IMR-90 (cell line): ENCODE measurements around the gene RTP5. TPM values are rescaled to one million over a fixed set of nuclear protein-coding genes. Genes with fewer than 3 reads are reported as not detected.
"Not testable (repeated sequence)": the region's sequence is repeated elsewhere in the genome, so short reads cannot be mapped to it uniquely, and the experiment has no call there.

Source experiments
- ATAC-seq: fragments of 200-7000 bp; cut with Tn5 transposase; 2 replicates; pipeline ENCODE4 v1.9.1; 2020; ENCODE audit warnings: low read depth, mild to moderate bottlenecking, moderate library complexity
- BruUV-seq: library from RNA; stranded (reverse); fragments of 400-500 nt; replicated peaks from 2 replicates; lab custom pipeline; 2021; lab: Mats Ljungman, UMichigan
- CTCF ChIA-PET: fragments of 300-600 bp; formaldehyde crosslinking; extraction: SDS; loops from one replicate; lab custom pipeline; 2021; ENCODE audit warnings: antibody characterized with exemption; lab: Yijun Ruan, JAX
- POLR2A ChIA-PET: fragments of 300-600 bp; sonication (Branson Sonifier 250); formaldehyde crosslinking; loops from one replicate; lab custom pipeline; 2022; ENCODE audit warnings: antibody characterized with exemption; ENCODE audit not compliant: unreplicated experiment; lab: Charles Lee
- DNase-seq: peaks from one replicate; pipeline ENCODE4 v3.0.0; 2013
- H2AFZ ChIP-seq: replicated peaks from 2 replicates; pipeline ENCODE3; 2013; ENCODE audit warnings: low read length, mild to moderate bottlenecking; ENCODE audit not compliant: poor library complexity
- H2AK5ac ChIP-seq: 2 replicates; pipeline ENCODE4 v1.6.1; 2013; ENCODE audit warnings: low read depth, low read length, inconsistent platforms
- H2AK9ac ChIP-seq: replicated peaks from 2 replicates; pipeline ENCODE3; 2013; ENCODE audit warnings: mild to moderate bottlenecking, low read depth, low read length, moderate library complexity; ENCODE audit not compliant: poor library complexity
- H2BK120ac ChIP-seq: 2 replicates; pipeline ENCODE4 v1.6.1; 2013; ENCODE audit warnings: low read depth, low read length, inconsistent platforms
- H2BK15ac ChIP-seq: 3 replicates; pipeline ENCODE4 v1.6.1; 2013; ENCODE audit warnings: low read depth, low read length, inconsistent platforms
- H2BK20ac ChIP-seq: 2 replicates; pipeline ENCODE4 v1.6.1; 2013; ENCODE audit warnings: low read depth, mild to moderate bottlenecking, inconsistent platforms, low read length, moderate library complexity
- H2BK5ac ChIP-seq: 2 replicates; pipeline ENCODE4 v1.6.1; 2013; ENCODE audit warnings: mild to moderate bottlenecking, low read depth, low read length, inconsistent platforms; ENCODE audit not compliant: poor library complexity, severe bottlenecking
- H3K14ac ChIP-seq: replicated peaks from 2 replicates; pipeline ENCODE4 v1.6.1; 2013; ENCODE audit warnings: low read depth, low read length, inconsistent platforms
- H3K18ac ChIP-seq: 2 replicates; pipeline ENCODE4 v1.6.1; 2013; ENCODE audit warnings: low read depth, low read length, control low read depth
- H3K23ac ChIP-seq: 2 replicates; pipeline ENCODE4 v1.6.1; 2013; ENCODE audit warnings: low read depth, low read length, inconsistent platforms
- H3K27ac ChIP-seq: 2 replicates; pipeline ENCODE4 v1.5.1; 2013; ENCODE audit warnings: mild to moderate bottlenecking, control low read depth, low read length; ENCODE audit not compliant: insufficient read depth
- H3K27me3 ChIP-seq: 2 replicates; pipeline ENCODE4 v1.6.1; 2013; ENCODE audit warnings: low read length; ENCODE audit not compliant: control insufficient read depth, insufficient read depth
- H3K36me3 ChIP-seq: 2 replicates; pipeline ENCODE4 v1.6.1; 2013; ENCODE audit warnings: low read length, mixed read lengths; ENCODE audit not compliant: control insufficient read depth, insufficient read depth
- H3K4ac ChIP-seq: 2 replicates; pipeline ENCODE4 v1.6.1; 2013; ENCODE audit warnings: low read depth, low read length, inconsistent platforms
- H3K4me1 ChIP-seq: 2 replicates; pipeline ENCODE4 v1.6.1; 2013; ENCODE audit warnings: low read length, mixed read lengths; ENCODE audit not compliant: control insufficient read depth, insufficient read depth
- H3K4me2 ChIP-seq: 2 replicates; pipeline ENCODE4 v1.6.1; 2013; ENCODE audit warnings: low read depth, mild to moderate bottlenecking, control low read depth, low read length, moderate library complexity
- H3K4me3 ChIP-seq: 2 replicates; pipeline ENCODE4 v1.5.1; 2013; ENCODE audit warnings: low read depth, mild to moderate bottlenecking, control low read depth, low read length, moderate library complexity; ENCODE audit not compliant: insufficient read depth
- H3K56ac ChIP-seq: 2 replicates; pipeline ENCODE4 v1.6.1; 2013; ENCODE audit warnings: low read length, inconsistent platforms; ENCODE audit not compliant: insufficient read depth; ENCODE audit errors: extremely low read depth
- H3K79me1 ChIP-seq, 2 experiments: 2 replicates each; pipeline ENCODE4 v1.6.1; 2013; ENCODE audit warnings: low read length in 2 of 2, inconsistent platforms in 1 of 2, low read depth in 1 of 2
- H3K9ac ChIP-seq: 2 replicates; pipeline ENCODE4 v1.6.1; 2013; ENCODE audit warnings: low read depth, low read length, control low read depth
- H3K9me1 ChIP-seq: 2 replicates; pipeline ENCODE4 v1.6.1; 2013; ENCODE audit warnings: low read length, inconsistent platforms; ENCODE audit not compliant: insufficient read depth
- H3K9me3 ChIP-seq: 2 replicates; pipeline ENCODE4 v1.6.1; 2013; ENCODE audit warnings: low read length; ENCODE audit not compliant: control insufficient read depth, insufficient read depth
- H4K20me1 ChIP-seq: 2 replicates; pipeline ENCODE4 v1.6.1; 2013; ENCODE audit warnings: low read length, inconsistent platforms; ENCODE audit not compliant: insufficient read depth
- H4K5ac ChIP-seq: 2 replicates; pipeline ENCODE4 v1.6.1; 2013; ENCODE audit warnings: mild to moderate bottlenecking, low read depth, low read length, control low read depth
- H4K8ac ChIP-seq, 2 experiments: 2 replicates each; pipeline ENCODE4 v1.6.1; 2013; ENCODE audit warnings: low read depth in 2 of 2, low read length in 2 of 2, control low read depth in 1 of 2, inconsistent platforms in 1 of 2
- H4K91ac ChIP-seq: 2 replicates; pipeline ENCODE4 v1.6.1; 2013; ENCODE audit warnings: low read depth, low read length, inconsistent platforms; ENCODE audit not compliant: insufficient read depth
- BHLHE40 ChIP-seq: fragments of 150-350 bp; IDR thresholded peaks from 2 replicates; pipeline ENCODE4 v1.6.1; 2016; ENCODE audit warnings: mild to moderate bottlenecking, low read depth, low read length
- CHD1 ChIP-seq: IDR thresholded peaks from 2 replicates; pipeline ENCODE4 v1.6.1; 2012; ENCODE audit warnings: low read depth, low read length, improper control_type of control experiment
- CTCF ChIP-seq: conservative IDR thresholded peaks from 2 replicates; pipeline ENCODE4 v1.5.1; 2012; ENCODE audit warnings: mild to moderate bottlenecking, low read depth, low read length, improper control_type of control experiment
- FOS ChIP-seq: fragments of 150-350 bp; IDR thresholded peaks from 2 replicates; pipeline ENCODE4 v1.6.1; 2016; ENCODE audit warnings: low read depth, low read length
- NFE2L2 ChIP-seq: fragments of 150-350 bp; IDR thresholded peaks from 2 replicates; pipeline ENCODE4 v1.6.1; 2016; ENCODE audit warnings: low read depth, mild to moderate bottlenecking, low read length
- RAD21 ChIP-seq: IDR thresholded peaks from 2 replicates; pipeline ENCODE4 v1.6.1; 2012; ENCODE audit warnings: low read length, improper control_type of control experiment
- RFX5 ChIP-seq: IDR thresholded peaks from 2 replicates; pipeline ENCODE4 v1.8.0; 2012; ENCODE audit warnings: low read depth, mild to moderate bottlenecking, low read length, moderate library complexity
- SMC3 ChIP-seq: fragments of 150-350 bp; IDR thresholded peaks from 2 replicates; pipeline ENCODE4 v1.6.1; 2016; ENCODE audit warnings: low read depth, mild to moderate bottlenecking, antibody characterized with exemption, low read length, moderate library complexity
- WGBS, 2 experiments: methylation state at CpG; one replicate each; pipeline versions ENCODE4 v1.1.5 to v1.1.7; 2013; ENCODE audit warnings: missing lambda C conversion rate in 2 of 2; ENCODE audit not compliant: insufficient read length in 1 of 2; ENCODE audit errors: extremely low coverage in 2 of 2; 5-methylcytosine and 5-hydroxymethylcytosine counted together
- dilution Hi-C: fragments of 300-500 bp; cut with HindIII; formaldehyde crosslinking; loops from one replicate; pipeline ENCODE4 v1.14.3; 2018; ENCODE audit warnings: low sequenced_read_pairs; ENCODE audit not compliant: unreplicated experiment
- in situ Hi-C: fragments of 300-500 bp; cut with MboI; formaldehyde crosslinking; loops from 3 replicates; pipeline ENCODE4 v1.14.3; 2019; ENCODE audit warnings: low sequenced_read_pairs, inconsistent platforms, mixed read lengths
- intact Hi-C: fragments of 100-400 bp; cut with micrococcal nuclease; formaldehyde crosslinking; loops from 2 replicates; pipeline ENCODE4 v1.10.0; 2022
- polyA plus RNA-seq, 3 experiments: library from polyadenylated mRNA; depleted of rRNA; stranded (reverse); fragments of >200 nt; gene quantifications; 2 replicates each; pipeline ENCODE4 v1.2.3, GENCODE V29; 2012; ENCODE audit warnings: low replicate concordance in 1 of 3
- total RNA-seq: library from RNA; depleted of rRNA; stranded (reverse); fragments of >200 nt; gene quantifications from 2 replicates; pipeline ENCODE4 v1.2.3, GENCODE V29; 2012

RTP5 gene
- total and polyA plus RNA-seq, 2 of the 4 experiments (the other 2 are of a cell fraction), result not detected

- ChIA-PET CTCF (no interaction called here), POLR2A (no interaction called here)
- 93% methylated on average over 5 of the region's 14 CpGs; no CpG with 5 or more reads in 1 of the 2 experiments for WGBS, 2 experiments
- no peak overlapping the region for H3K4me3 ChIP-seq
- no peak overlapping the region for H3K4ac ChIP-seq
- DNase-seq (no peak), ATAC-seq (no peak)
- no peak overlapping the region for H2BK20ac ChIP-seq
- H3K18ac ChIP-seq, result no peak overlapping the region
- H2AK9ac ChIP-seq, result no peak overlapping the region
- TF ChIP-seq FOS (no peak), RFX5 (no peak), CTCF (no peak), BHLHE40 (no peak), SMC3 (no peak), CHD1 (no peak), RAD21 (no peak), NFE2L2 (no peak)
- H3K9me3 ChIP-seq, result no peaks in the 10 kb centered on the region
- no peak overlapping the region for H2BK15ac ChIP-seq
- no peak overlapping the region for H3K4me2 ChIP-seq
- dilution Hi-C loops (no loop called here), in situ Hi-C loops (no loop called here), intact Hi-C loops (no loop called here)
- H2AFZ ChIP-seq, result no peak overlapping the region
- H4K20me1 ChIP-seq, result no peaks in the 10 kb centered on the region
- no peak overlapping the region for H3K14ac ChIP-seq
- H3K79me1 ChIP-seq, result no peaks in the 10 kb centered on the region
- no peak overlapping the region for H2BK120ac ChIP-seq
- H3K23ac ChIP-seq, result no peak overlapping the region
- H2BK5ac ChIP-seq, result no peak overlapping the region
- no peak overlapping the region for H3K56ac ChIP-seq
- no peak overlapping the region for H4K5ac ChIP-seq
- no peak overlapping the region for H3K27ac ChIP-seq
- peaks cover 3% of the 10 kb centered on the region; the same call in 1 of the 2 replicates for H3K27me3 ChIP-seq
- no peaks in the 10 kb centered on the region for H3K36me3 ChIP-seq
- H2AK5ac ChIP-seq, result no peak overlapping the region
- no peak overlapping the region for H3K9ac ChIP-seq
- H4K8ac ChIP-seq, result no peak overlapping the region
- BruUV-seq, result no TSS peak
- H4K91ac ChIP-seq, result no peak overlapping the region
- H3K4me1 ChIP-seq, result no peaks in the 10 kb centered on the region
- no peaks in the 10 kb centered on the region for H3K9me1 ChIP-seq
Measured at GRCh38 chr2:241905716-241906377, 36.3 kb downstream of the RTP5 start.

DNA sequence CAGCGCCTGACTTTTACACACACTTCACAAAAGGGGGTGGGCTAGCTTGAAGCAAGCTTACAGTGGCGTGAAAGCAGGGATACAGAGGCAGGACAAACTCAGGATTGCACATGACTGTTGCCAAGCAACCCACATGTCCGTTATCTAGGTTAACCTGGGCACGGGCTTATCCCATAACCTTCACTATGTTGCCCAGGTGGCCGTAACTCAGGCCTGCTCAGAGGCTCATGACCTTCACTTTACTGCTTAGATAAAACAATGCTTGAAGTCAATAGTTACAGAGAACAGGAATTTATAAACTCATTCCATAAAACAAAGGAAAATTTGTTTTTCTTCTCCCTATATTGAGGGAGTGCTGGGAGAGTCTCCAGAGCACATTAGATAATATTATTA lies 36.8 kb downstream of the RTP5 start:
- H3K9me3 ChIP-seq, H2AK9ac ChIP-seq, H3K23ac ChIP-seq, DNase-seq, POLR2A ChIA-PET, H3K56ac ChIP-seq, H4K20me1 ChIP-seq, H3K4ac ChIP-seq, H2AK5ac ChIP-seq, H2BK5ac ChIP-seq, CTCF ChIA-PET, H2AFZ ChIP-seq, H4K5ac ChIP-seq, H3K27ac ChIP-seq, ATAC-seq, H2BK120ac ChIP-seq, H3K9ac ChIP-seq, H3K79me1 ChIP-seq, H3K14ac ChIP-seq, H3K27me3 ChIP-seq, H2BK20ac ChIP-seq, H3K4me2 ChIP-seq, H3K9me1 ChIP-seq, H3K4me3 ChIP-seq, BruUV-seq, dilution Hi-C loops, H4K8ac ChIP-seq, H2BK15ac ChIP-seq, in situ Hi-C loops, intact Hi-C loops, H3K4me1 ChIP-seq, H4K91ac ChIP-seq, H3K18ac ChIP-seq, H3K36me3 ChIP-seq: not testable (repeated sequence)
- WGBS, 2 experiments, result 63% methylated on average over 3 of the region's 5 CpGs; no CpG with 5 or more reads in 1 of the 2 experiments
